Choroid plexus epithelial cell (primary cell): ENCODE data around the gene MYO1B.

Experiments
- DNase-seq: peaks from one replicate; pipeline ENCODE4 v3.0.0-alpha.2; 2010; ENCODE audit warnings: low read depth
- H3K4me3 ChIP-seq: 2 replicates; pipeline ENCODE4 v1.5.1; 2011; ENCODE audit warnings: low read depth, mild to moderate bottlenecking, control low read depth, low read length, moderate library complexity
- CTCF ChIP-seq: conservative IDR thresholded peaks from 2 replicates; pipeline ENCODE4 v1.5.1; 2011; ENCODE audit warnings: low read depth, mild to moderate bottlenecking, control low read depth, inconsistent platforms, low read length, moderate library complexity

The MYO1B gene

DNA sequence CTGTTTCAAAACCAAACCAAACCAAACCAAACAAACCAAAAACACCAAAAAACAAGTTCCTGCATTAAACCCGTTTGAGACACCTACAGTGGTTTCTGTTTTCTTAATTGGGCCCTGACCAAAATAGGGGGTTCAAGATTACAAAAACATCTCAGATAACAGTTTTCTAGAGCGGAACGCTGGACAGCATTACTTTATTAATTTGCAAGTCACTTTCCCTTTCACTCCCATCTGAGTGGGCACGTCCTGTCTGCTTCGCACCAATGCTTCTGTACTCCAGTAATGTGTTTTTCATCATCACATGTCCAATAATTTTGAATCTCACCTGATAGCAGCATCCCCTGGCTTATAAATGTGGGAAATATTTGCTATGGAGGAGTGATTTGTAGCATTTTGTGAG lies 11.7 kb upstream of the MYO1B start:
- no peak for DNase-seq
- TF ChIP-seq CTCF: no peak
- H3K4me3 ChIP-seq: no peak overlapping the region

GRCh38 chr2:191234376-191234775 lies 10.8 kb upstream of the MYO1B start:
- H3K4me3 ChIP-seq: no peak overlapping the region
- DNase-seq: no peak
- no peak for TF ChIP-seq CTCF

DNA sequence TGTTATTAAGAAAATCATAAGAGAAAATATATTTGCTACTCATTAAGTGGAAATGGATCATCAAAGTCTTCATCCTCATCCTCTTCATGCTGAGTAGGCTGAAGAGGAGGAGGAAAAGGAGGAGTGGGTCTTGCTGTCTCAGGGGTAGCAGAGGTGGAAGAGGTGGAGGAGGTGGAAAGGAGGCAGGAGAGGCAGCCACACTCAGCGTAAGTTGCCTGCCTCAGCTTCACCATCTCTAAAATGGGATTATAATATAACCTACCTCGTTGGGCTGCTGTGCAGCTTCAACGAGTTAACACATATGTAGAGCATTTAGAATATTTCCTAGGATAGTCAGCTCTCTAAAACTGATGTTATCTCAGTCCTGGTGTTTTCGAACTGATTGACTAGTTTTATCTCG lies 4.3 kb upstream of the MYO1B start:
- no peak overlapping the region for H3K4me3 ChIP-seq
- DNase-seq: no peak
- no peak for TF ChIP-seq CTCF

GRCh38 chr2:191241418-191241817 lies 3.8 kb upstream of the MYO1B start:
- no peak overlapping the region for H3K4me3 ChIP-seq
- DNase-seq: no peak
- no peak for TF ChIP-seq CTCF

- TF ChIP-seq CTCF: no peak
- no peak for DNase-seq
- H3K4me3 ChIP-seq: no peak overlapping the region
These were observed 2.0 kb upstream of the MYO1B start for GRCh38 chr2:191243154-191243553.

- no peak for TF ChIP-seq CTCF
- no peak for DNase-seq
- no peak overlapping the region for H3K4me3 ChIP-seq
These were observed 854 bp upstream of the MYO1B start for GRCh38 chr2:191244350-191244749.

- peak; percentile 68 for DNase-seq
- TF ChIP-seq CTCF: no peak
- peak overlapping the region; percentile 73 for H3K4me3 ChIP-seq
These were observed 796 bp downstream of the MYO1B start for GRCh38 chr2:191245869-191246531.
